Measurements from ENCODE around the gene PDCD7.

DNA sequence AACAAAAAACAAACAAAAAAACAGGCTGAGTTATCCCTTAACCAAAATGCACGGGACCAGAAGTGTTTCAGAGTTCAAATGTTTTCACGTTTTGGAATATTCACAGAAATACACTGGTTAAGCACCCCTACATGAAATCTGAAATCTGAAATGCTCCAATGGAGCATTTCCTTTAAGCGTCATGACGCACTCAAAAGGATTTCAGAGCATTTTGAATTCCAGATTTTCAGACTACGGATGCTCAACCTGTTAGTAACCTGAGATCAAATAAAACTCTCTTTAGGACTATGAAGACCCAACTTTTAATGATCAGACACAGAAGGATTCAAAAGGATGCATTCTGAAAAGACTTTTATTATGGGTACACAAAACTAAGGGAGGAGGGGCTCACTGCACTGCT, 41.9 kb upstream of the PDCD7 start:
- TF ChIP-seq EZH2phosphoT487 (IDR thresholded peaks at IDR 0.05; ENCODE audit: borderline replicate concordance), result no peak
- no peak for TF ChIP-seq CTCF (conservative IDR thresholded peaks at IDR 0.05; ENCODE audit: low read length)

Measured in Loucy (cell line).